Measurements from ENCODE around the gene SLC29A1. TPM values are rescaled to one million over a fixed set of nuclear protein-coding genes. Genes with fewer than 3 reads are reported as not detected.

The SLC29A1 gene
- total RNA-seq, 1 experiment from 2014 or later: 45.3 TPM

GRCh38 chr6:44245912-44246662 lies 22.7 kb downstream of the SLC29A1 start:
- Histone ChIP-seq H3K4me2 (peak overlapping the region; percentile 97), H3K27me3 (ENCODE audit: insufficient read depth, low read depth) (no peaks in the 10 kb centered on the region), H3K79me2 (ENCODE audit: low read depth) (peaks cover 42% of the 10 kb centered on the region), H3F3A (ENCODE audit: insufficient read depth, low read depth) (peaks cover 45% of the 10 kb centered on the region), H2AFZ (peak overlapping the region; percentile 93), H3K9me2 (ENCODE audit: insufficient read depth) (no peaks in the 10 kb centered on the region), H3K27ac (peak overlapping the region; percentile 94), H3K36me3 (ENCODE audit: low read depth) (peaks cover 35% of the 10 kb centered on the region), H3K4me3 (peak overlapping the region; percentile 98), H4K20me1 (ENCODE audit: insufficient read depth) (peaks cover 40% of the 10 kb centered on the region), H3K4me1 (replicated peaks; ENCODE audit: insufficient read depth) (peaks cover 28% of the 10 kb centered on the region), H3K9me3 (ENCODE audit: insufficient read depth, low read depth) (no peaks in the 10 kb centered on the region)
- CTCF ChIA-PET: interaction anchor here (0.6 to 0.8 kb wide), 2 partner anchors 9 to 24 kb away, joined by 3 to 23 read pairs; no protein-coding TSS in a partner anchor
- DNase-seq: peak; percentile 64 to 92
- intact Hi-C loops (cut with micrococcal nuclease; ENCODE audit: unreplicated experiment): loop anchor here (1.0 to 5.0 kb wide), 3 partner anchors 9 to 129 kb away; no protein-coding TSS in a partner anchor
- TF ChIP-seq EZH2 (IDR thresholded peaks at IDR 0.05; ENCODE audit: low read depth) (no peak), CTCF (conservative IDR thresholded peaks at IDR 0.05) (0 out of 2 replicates have a peak, but pooled peaks have one; percentile 37)
- TSS peak; percentile 62 for BruUV-seq (replicated peaks)
- POLR2A ChIA-PET (ENCODE audit: unreplicated experiment): interaction anchor here (0.5 to 1.2 kb wide), 7 partner anchors 8 to 810 kb away, joined by 4 to 17 read pairs (median 8); partner anchors contain the start of gene GTPBP2

GRCh38 chr6:44246663-44247337 lies 23.4 kb downstream of the SLC29A1 start, which contains the start of gene HSP90AB1:
Gene HSP90AB1 (plus strand): TSS chr6:44247101. CDS start chr6:44248630, 1,529 bp downstream.
- no TSS peak for BruUV-seq (replicated peaks)
- ChIA-PET CTCF (interaction anchor here (0.6 to 0.9 kb wide), 3 partner anchors 11 to 677 kb away, joined by 3 to 23 read pairs (median 4); no protein-coding TSS in a partner anchor), POLR2A (ENCODE audit: unreplicated experiment) (interaction anchor here (0.5 to 1.2 kb wide), 8 partner anchors 9 to 810 kb away, joined by 3 to 17 read pairs (median 7); partner anchors contain the start of gene GTPBP2)
- no peak for TF ChIP-seq CTCF (conservative IDR thresholded peaks at IDR 0.05)
- no peak for TF ChIP-seq EZH2 (IDR thresholded peaks at IDR 0.05; ENCODE audit: low read depth)
- Histone ChIP-seq H3F3A (ENCODE audit: insufficient read depth, low read depth) (peaks cover 52% of the 10 kb centered on the region), H3K4me2 (peak within 1 kb of the TSS; percentile 97), H3K9me3 (ENCODE audit: insufficient read depth, low read depth) (no peaks in the 10 kb centered on the region), H3K27ac (peak within 1 kb of the TSS; percentile 94), H3K4me3 (peak within 1 kb of the TSS; percentile 98), H4K20me1 (ENCODE audit: insufficient read depth) (peaks cover 47% of the 10 kb centered on the region), H2AFZ (peak within 1 kb of the TSS; percentile 93), H3K36me3 (ENCODE audit: low read depth) (peaks cover 42% of the 10 kb centered on the region), H3K9me2 (ENCODE audit: insufficient read depth) (no peaks in the 10 kb centered on the region), H3K4me1 (replicated peaks; ENCODE audit: insufficient read depth) (peaks cover 35% of the 10 kb centered on the region), H3K27me3 (ENCODE audit: insufficient read depth, low read depth) (no peaks in the 10 kb centered on the region), H3K79me2 (ENCODE audit: low read depth) (peaks cover 49% of the 10 kb centered on the region)
- intact Hi-C loops (cut with micrococcal nuclease; ENCODE audit: unreplicated experiment): loop anchor here (1.0 to 5.0 kb wide), 3 partner anchors 9 to 129 kb away; no protein-coding TSS in a partner anchor
- peak; percentile 94 to 97 for DNase-seq

Data from PC-9 (cell line).